Central memory CD4-positive, alpha-beta T cell (primary cell): ENCODE data around the gene ZNF771.

ENCODE experiments used
- DNase-seq: peaks from one replicate; pipeline ENCODE4 v3.0.0; 2022
- total RNA-seq, 3 experiments: gene quantifications; one replicate each; lab custom pipeline; 2026; lab: John Stamatoyannopoulos, UW

Gene ZNF771
- total RNA-seq = 3.1 to 8.2 (median 6.5) reads per million in 3 experiments

- peak; percentile 71 for DNase-seq
Measured at GRCh38 chr16:30407102-30407803, at the start of gene ZNF771. ZNF771 (plus strand) TSS chr16:30407606; CDS start chr16:30408054, 448 bp downstream.

GRCh38 chr16:30357715-30358576 lies 49.5 kb upstream of the ZNF771 start:
- DNase-seq = no peak

GRCh38 chr16:30358577-30358936 lies 48.8 kb upstream of the ZNF771 start:
- no peak for DNase-seq

- DNase-seq = no peak
Measured at GRCh38 chr16:30358990-30359870, 48.2 kb upstream of the ZNF771 start.

DNA sequence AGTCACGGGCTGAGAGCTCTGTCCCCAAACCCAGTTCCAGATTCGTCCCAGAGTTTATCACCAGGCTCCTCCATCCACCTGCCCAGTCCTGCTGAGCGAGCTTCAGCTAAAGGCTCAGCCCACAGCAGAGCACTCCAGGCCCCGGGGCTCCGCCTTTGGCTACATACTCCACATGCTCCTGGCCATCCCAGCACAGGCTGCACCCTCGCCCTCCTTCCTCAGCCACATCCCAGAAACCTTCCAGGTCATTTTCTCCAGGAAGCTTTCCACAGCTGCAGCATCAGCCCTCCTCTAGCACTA lies 47.6 kb upstream of the ZNF771 start:
- DNase-seq = no peak

DNA sequence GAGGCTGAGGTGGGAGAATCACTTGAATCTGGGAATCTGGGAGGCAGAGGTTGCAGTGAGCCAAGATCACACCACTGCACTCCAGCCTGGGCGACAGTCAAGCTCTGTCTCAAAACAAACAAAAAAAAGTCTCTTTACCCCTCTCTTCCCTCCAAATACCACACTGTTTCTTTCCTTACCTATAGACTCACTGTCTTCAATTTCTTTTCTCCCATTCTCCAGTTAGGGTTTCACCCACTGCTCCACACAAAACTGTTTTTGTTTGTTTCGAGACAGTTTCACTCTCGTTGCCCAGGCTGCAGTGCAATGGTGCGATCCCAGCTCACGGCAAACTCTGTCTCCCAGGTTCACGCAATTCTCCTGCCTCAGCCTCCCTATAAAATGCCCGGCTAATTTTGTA lies 46.2 kb upstream of the ZNF771 start:
- no peak for DNase-seq

GRCh38 chr16:30365200-30365599 lies 42.2 kb upstream of the ZNF771 start:
- DNase-seq = no peak

GRCh38 chr16:30366511-30366910 lies 40.9 kb upstream of the ZNF771 start:
- no peak for DNase-seq

- no peak for DNase-seq
Measured at GRCh38 chr16:30367349-30368009, 39.9 kb upstream of the ZNF771 start.

- DNase-seq = no peak
Measured at GRCh38 chr16:30368122-30368791, 39.1 kb upstream of the ZNF771 start.

DNA sequence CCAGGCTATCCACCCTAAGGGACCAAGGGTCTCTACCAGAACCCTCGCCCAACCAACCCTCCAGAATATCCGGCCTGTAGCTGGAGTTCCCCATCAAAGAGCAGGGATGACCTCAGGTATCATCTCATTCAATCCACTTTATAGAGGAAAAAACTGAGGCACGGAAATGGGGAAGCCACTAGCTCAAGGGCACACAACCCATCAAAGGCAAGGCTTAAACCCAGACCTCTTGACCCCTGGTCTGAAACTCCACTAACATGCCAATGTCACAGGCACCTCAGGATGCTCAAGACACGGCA lies 38.7 kb upstream of the ZNF771 start:
- no peak for DNase-seq

- no peak for DNase-seq
Measured at GRCh38 chr16:30369091-30369937, 38.1 kb upstream of the ZNF771 start.

DNA sequence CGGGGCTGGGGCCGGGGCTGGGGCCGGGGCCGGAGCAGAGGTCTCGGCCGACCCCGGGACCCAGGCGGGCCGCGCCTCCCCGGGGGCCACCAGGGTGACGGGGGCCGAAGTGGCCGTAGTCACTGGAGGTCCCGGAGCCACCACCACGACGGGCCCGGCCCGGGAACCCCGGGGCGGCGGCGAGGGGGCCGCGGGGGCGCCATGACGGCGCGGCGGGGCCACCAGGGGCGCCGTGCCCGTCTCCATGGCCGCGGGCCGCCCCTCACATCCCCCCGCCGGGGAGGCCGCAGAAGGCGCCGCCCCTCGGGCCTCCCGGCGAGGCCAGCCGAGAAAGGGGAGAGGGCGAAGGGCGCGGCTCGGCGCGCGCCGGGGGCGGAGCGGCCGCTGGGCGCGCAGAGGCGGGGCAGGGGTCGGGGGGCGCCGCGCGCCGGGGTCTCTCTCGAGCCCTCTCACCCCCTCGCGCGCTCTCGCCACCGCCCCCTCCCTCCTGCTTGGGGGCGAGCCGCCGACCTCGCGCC lies 37.4 kb upstream of the ZNF771 start:
- no peak for DNase-seq

GRCh38 chr16:30370456-30371247 lies 36.8 kb upstream of the ZNF771 start, which contains the start of gene TBC1D10B:
TBC1D10B (minus strand) TSS chr16:30370494; CDS start chr16:30370183, 311 bp downstream.
- peak; percentile 100 for DNase-seq

DNA sequence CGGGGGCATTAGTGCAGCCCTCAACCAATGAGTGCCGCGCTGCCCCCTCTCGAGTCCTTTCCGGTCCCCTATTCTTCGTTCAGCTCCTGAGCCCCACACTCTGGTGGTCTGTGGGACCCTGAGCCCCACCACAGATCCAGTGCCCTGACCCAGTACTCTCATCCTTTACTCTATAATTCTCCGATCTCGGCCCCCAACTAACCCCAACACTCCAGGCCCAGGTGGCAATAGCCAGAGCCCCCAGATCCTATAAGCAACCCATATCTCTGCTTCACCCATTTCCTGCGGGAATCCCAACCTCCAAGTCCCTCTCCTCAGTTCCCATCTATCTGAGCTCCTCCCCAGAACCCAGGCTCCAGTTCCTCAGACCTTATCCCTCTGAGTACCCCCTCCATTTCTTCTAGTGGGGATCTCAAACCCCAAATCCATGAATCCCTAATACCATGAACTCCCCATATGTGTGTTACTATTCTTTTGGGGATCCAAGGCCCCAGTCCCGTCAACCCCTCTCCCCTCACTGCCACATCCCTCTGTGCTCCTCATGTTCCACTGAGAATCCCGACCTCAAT lies 36.1 kb upstream of the ZNF771 start:
- DNase-seq = no peak

- no peak for DNase-seq
Measured at GRCh38 chr16:30372038-30372712, 35.2 kb upstream of the ZNF771 start.

DNA sequence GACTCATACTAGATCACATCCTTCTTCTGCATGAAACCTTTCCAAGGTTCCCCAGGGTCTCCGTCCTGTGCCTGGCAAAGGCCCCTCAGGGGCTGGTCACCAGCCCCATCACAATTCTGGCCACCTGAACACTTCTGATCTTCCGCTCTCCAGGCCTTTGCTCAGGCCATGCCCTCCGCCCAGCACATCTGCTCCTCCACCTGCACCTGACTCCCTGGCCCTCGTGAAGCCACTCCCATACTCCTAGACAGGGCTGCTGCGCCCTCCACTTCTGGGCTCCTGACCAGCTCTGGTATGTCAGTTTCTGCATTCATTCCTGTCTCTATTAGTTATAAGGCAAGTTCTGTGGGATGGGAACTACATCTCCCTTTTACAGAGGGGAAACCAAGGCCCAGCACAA lies 34.7 kb upstream of the ZNF771 start:
- no peak for DNase-seq

- DNase-seq = no peak
Measured at GRCh38 chr16:30374538-30374937, 32.9 kb upstream of the ZNF771 start, which contains the start of gene MYL11. MYL11 (plus strand) TSS chr16:30374802; CDS start chr16:30374858, 56 bp downstream.

- DNase-seq = no peak
Measured at GRCh38 chr16:30375864-30376263, 31.5 kb upstream of the ZNF771 start.
